ENCODE results near the gene SLC25A6. TPM values are rescaled to one million over a fixed set of nuclear protein-coding genes. Genes with fewer than 3 reads are reported as not detected.
"Not testable (repeated sequence)": the region's sequence is repeated elsewhere in the genome, so short reads cannot be mapped to it uniquely, and the experiment has no call there.

SLC25A6 gene
- total RNA-seq, 1 experiment from 2014 or later: 463 TPM

DNA sequence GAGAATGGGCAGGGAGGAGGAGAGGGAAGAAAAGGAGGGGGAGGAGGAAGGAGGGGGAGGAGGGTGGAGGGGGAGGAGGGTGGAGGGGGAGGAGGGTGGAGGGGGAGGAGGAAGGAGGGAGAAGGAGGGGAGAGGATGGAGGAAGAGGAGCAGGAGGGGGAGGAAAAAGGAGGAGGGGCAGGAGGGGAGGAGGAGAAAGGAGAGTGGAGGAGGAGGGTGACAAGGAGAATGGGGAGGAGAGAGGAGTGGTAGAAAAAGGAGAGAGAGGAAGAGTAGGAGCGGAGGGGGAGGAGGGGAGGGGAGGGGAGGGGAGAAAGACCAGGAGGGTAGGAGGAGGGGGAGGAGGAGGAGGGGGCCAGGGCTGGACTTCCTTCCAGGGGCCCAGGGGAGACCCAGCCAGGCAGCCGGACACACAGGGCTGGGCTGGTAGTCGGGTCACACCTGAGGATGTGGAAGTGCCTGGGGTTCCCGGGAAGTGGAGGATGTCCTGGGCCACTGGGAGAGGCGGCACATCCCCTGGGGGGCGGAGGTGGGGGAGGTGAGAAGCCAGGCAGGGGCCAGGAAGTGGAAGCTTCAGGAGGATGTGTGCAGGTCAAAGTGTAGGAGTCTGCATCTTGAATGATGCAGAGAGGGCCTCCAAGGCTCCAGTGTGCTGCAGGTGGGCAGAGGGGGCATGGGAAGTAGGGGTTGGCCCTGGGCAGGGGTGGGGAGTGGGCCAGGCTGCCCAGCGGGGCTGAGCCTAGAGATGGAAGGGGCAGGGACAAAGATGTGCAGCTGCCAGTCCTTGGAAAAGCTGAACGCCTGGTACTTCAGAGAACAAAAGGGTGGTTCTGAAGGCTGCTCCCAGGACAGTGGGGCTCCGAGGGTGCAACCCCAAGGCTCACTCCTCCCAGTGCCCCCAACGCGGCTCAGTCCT lies 36.5 kb downstream of the SLC25A6 start:
- peaks cover 15% of the 10 kb centered on the region for H3K9me3 Mint-ChIP-seq (ENCODE audit: unreplicated experiment)
- intact Hi-C loops (cut with micrococcal nuclease): no loop called here
- ChIA-PET CTCF (no interaction called here), POLR2A (no interaction called here)
- H3K4me1 Mint-ChIP-seq (ENCODE audit: insufficient read depth, unreplicated experiment): no peaks in the 10 kb centered on the region
- peaks cover 5% of the 10 kb centered on the region for H3K36me3 Mint-ChIP-seq (ENCODE audit: insufficient read depth, unreplicated experiment)
- DNase-seq (ENCODE audit: unreplicated experiment): no peak
- no TSS peak for BruUV-seq (replicated peaks)
- TF ChIP-seq, protein P1, sequence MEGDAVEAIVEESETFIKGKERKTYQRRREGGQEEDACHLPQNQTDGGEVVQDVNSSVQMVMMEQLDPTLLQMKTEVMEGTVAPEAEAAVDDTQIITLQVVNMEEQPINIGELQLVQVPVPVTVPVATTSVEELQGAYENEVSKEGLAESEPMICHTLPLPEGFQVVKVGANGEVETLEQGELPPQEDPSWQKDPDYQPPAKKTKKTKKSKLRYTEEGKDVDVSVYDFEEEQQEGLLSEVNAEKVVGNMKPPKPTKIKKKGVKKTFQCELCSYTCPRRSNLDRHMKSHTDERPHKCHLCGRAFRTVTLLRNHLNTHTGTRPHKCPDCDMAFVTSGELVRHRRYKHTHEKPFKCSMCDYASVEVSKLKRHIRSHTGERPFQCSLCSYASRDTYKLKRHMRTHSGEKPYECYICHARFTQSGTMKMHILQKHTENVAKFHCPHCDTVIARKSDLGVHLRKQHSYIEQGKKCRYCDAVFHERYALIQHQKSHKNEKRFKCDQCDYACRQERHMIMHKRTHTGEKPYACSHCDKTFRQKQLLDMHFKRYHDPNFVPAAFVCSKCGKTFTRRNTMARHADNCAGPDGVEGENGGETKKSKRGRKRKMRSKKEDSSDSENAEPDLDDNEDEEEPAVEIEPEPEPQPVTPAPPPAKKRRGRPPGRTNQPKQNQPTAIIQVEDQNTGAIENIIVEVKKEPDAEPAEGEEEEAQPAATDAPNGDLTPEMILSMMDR (IDR thresholded peaks at IDR 0.05; ENCODE audit: unreplicated experiment): no peak
- no peak overlapping the region for H3K4me3 Mint-ChIP-seq (ENCODE audit: unreplicated experiment)
- no peak overlapping the region for H3K27ac Mint-ChIP-seq (ENCODE audit: low read depth, unreplicated experiment)
- no peaks in the 10 kb centered on the region for H3K27me3 Mint-ChIP-seq (ENCODE audit: insufficient read depth, unreplicated experiment)

- Mint-ChIP-seq H3K4me3 (ENCODE audit: unreplicated experiment) (no peak overlapping the region), H3K36me3 (ENCODE audit: insufficient read depth, unreplicated experiment) (peaks cover 5% of the 10 kb centered on the region)
- intact Hi-C loops (cut with micrococcal nuclease): no loop called here
Measured at GRCh38 chrX:1354036-1355019, 37.6 kb downstream of the SLC25A6 start.

DNA sequence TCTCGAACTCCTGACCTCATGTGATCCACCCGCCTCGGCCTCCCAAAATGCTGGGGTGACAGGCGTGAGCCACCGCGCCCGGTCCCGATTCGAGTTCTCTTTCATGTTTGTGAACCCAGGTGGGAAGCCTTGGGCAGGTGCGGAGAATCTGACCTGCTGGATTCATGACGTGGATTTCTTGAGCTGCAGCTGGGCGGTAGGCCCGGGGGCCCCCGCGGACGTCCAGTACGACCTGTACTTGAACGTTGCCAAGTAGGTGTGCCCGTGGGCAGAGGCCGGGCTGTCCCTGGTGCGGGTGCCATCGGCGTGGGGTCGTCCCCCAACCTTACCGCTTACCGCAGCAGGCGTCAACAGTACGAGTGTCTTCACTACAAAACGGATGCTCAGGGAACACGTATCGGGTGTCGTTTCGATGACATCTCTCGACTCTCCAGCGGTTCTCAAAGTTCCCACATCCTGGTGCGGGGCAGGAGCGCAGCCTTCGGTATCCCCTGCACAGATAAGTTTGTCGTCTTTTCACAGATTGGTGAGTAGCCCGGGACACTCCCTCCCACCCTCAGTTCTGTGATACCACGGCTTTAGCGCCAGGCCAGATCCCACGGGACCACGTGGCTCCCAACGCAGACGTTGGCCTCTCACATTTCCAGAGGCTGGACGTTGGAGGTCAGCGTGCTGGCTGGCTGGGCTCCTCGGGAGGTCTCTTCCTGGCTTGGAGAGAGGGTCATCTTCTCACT lies 39.8 kb downstream of the SLC25A6 start:
- no peak for DNase-seq (ENCODE audit: unreplicated experiment)
- no peaks in the 10 kb centered on the region for H3K9me3 Mint-ChIP-seq (ENCODE audit: unreplicated experiment)
- H3K4me1 Mint-ChIP-seq (ENCODE audit: insufficient read depth, unreplicated experiment): no peaks in the 10 kb centered on the region
- no peak overlapping the region for H3K27ac Mint-ChIP-seq (ENCODE audit: low read depth, unreplicated experiment)
- H3K4me3 Mint-ChIP-seq (ENCODE audit: unreplicated experiment): no peak overlapping the region
- POLR2A ChIA-PET: no interaction called here
- H3K27me3 Mint-ChIP-seq (ENCODE audit: insufficient read depth, unreplicated experiment): no peaks in the 10 kb centered on the region
- TF ChIP-seq, protein P1 (IDR thresholded peaks at IDR 0.05; ENCODE audit: unreplicated experiment): no peak
- no TSS peak for BruUV-seq (replicated peaks)
- H3K36me3 Mint-ChIP-seq (ENCODE audit: insufficient read depth, unreplicated experiment): peaks cover 12% of the 10 kb centered on the region
- CTCF ChIA-PET: no interaction called here
- intact Hi-C loops (cut with micrococcal nuclease): no loop called here

More at GRCh38 chrX:1354036-1355019, 37.6 kb downstream of the SLC25A6 start:
- ChIA-PET CTCF (no interaction called here), POLR2A (no interaction called here)
- TF ChIP-seq, protein P1 (IDR thresholded peaks at IDR 0.05; ENCODE audit: unreplicated experiment): no peak
- Mint-ChIP-seq H3K9me3 (ENCODE audit: unreplicated experiment) (peaks cover 4% of the 10 kb centered on the region), H3K27ac (ENCODE audit: low read depth, unreplicated experiment) (no peak overlapping the region), H3K4me1 (ENCODE audit: insufficient read depth, unreplicated experiment) (no peaks in the 10 kb centered on the region), H3K27me3 (ENCODE audit: insufficient read depth, unreplicated experiment) (no peaks in the 10 kb centered on the region)
- DNase-seq (ENCODE audit: unreplicated experiment): no peak
- BruUV-seq (replicated peaks): no TSS peak

DNA sequence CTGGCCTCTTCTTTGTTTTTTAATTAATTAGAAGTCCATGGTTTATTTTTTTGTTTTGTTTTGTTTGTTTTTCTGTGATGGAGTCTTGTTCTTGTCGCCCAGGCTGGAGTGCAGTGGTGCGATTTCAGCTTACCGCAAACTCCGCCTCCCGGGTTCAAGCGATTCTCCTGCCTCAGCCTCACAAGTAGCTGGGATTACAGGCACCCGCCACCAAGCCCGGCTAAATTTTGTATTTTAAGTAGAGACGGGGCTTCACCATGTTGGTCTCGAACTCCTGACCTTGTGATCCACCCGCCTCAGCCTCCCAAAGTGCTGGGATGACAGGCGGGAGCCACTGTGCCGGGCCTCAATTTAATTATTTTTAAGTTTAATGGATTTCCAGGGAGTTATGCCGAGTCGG lies 42.3 kb downstream of the SLC25A6 start:
- H3K27me3 Mint-ChIP-seq (ENCODE audit: insufficient read depth, unreplicated experiment); intact Hi-C loops (cut with micrococcal nuclease); H3K4me3 Mint-ChIP-seq (ENCODE audit: unreplicated experiment): not testable (repeated sequence)

More for the DNA sequence above, 42.3 kb downstream of the SLC25A6 start:
- H3K4me1 Mint-ChIP-seq (ENCODE audit: insufficient read depth, unreplicated experiment); BruUV-seq (replicated peaks); H3K36me3 Mint-ChIP-seq (ENCODE audit: insufficient read depth, unreplicated experiment); POLR2A ChIA-PET; H3K27ac Mint-ChIP-seq (ENCODE audit: low read depth, unreplicated experiment); DNase-seq (ENCODE audit: unreplicated experiment); H3K9me3 Mint-ChIP-seq (ENCODE audit: unreplicated experiment); CTCF ChIA-PET: not testable (repeated sequence)

Measured in MCF 10A (cell line).